ENCODE data around the gene BMI1.

- TF ChIP-seq EZH2 (IDR thresholded peaks at IDR 0.05; ENCODE audit: borderline replicate concordance, low read depth, low read length, severe bottlenecking) (no peak), CTCF (IDR thresholded peaks at IDR 0.05; ENCODE audit: borderline replicate concordance, extremely low read depth, low read length, poor library complexity, severe bottlenecking) (no peak)
Observed at GRCh38 chr10:22325272-22326144, 4.6 kb downstream of the BMI1 start.

Measured in DND-41 (cell line).